HG02763 (cell line): Measurements from ENCODE around the gene GLI1.
"Not testable (repeated sequence)": the region's sequence is repeated elsewhere in the genome, so short reads cannot be mapped to it uniquely, and the experiment has no call there.

Experiments used
- ATAC-seq: cut with Tn5 transposase; IDR thresholded peaks from one replicate; pipeline ENCODE4 v1.9.1; 2021; ENCODE audit warnings: mild to moderate bottlenecking, moderate library complexity; ENCODE audit not compliant: unreplicated experiment

Gene GLI1

GRCh38 chr12:57475271-57476161 is 15.9 kb downstream of the GLI1 start:
- ATAC-seq: no peak

DNA sequence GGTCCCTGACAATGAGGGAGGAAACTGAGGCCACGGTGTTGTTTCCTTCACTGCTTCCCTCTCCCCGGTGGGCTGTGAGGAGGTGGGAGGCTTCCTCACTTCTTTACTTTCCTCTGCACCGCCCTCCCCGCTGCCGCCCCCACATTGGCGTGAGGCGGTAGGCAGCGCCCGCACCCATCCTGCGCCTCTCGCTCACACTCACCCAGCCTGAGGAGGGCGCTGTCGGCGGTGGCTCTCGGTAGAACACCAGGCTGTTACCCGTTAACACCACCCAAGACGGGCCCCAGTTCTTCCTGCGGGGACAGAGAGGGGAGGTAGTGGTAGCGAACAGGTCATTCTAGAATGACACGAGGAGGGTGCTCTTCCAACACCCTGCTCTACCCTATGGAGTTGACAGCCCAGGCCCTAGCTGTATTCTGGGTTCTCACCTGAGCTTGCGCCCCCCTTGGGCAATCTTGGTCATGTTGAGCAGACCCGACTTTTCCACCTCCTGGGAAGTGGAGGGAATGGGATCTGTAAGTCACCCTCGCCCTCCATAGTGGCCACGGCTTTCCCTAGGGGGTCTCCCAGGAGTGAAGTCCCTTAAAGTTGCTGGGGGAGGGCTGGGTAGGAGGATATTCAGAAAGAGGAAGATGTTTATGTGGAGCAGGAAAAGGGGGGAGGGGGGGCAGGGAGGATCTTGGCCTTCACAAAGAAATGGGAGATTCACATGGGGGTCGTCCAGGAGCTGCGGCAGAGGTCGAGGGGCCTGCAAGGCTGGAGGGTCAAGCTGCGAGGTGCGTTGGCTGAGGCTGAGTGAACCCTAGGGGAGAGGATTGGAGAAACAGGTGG is 16.8 kb downstream of the GLI1 start:
- peak; percentile 30 for ATAC-seq

DNA sequence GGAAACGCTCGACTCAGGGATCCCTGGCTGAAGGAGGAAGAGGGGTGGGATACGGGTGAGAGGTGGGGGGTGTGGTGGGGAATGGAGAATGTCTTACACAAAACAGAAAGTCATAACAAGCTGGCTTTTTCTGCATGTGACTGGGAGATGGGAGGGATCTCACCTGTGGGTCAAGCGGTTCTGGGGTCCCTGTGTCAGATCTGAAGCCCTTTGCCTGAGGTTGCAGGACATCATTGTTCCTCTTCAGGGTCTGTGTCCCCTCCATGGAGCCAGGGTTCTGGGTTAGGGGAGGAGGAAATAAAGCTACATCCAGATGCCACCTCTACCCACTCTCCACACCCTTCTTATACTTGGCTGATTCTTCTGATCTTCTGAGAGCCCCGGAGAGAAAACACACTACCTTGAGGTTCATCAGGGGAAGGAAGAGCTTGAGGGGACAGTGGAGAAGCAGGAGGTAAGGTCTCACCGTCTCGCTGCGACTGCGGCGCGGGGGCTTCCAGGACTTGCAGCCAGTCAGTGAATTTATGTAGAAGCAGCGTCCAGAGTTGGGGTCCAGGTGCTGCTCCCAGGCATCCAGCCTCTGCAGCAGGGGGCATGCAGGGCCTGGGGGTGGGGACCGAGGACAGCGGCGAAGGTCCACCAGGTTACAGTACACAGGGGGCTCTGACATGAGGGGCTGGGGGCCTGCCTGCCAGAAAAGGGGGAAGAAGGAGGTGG is 17.6 kb downstream of the GLI1 start:
- ATAC-seq: no peak

- ATAC-seq: peak; percentile 37
These were observed 18.4 kb downstream of the GLI1 start for GRCh38 chr12:57477710-57478681.

- ATAC-seq: no peak
These were observed 19.4 kb downstream of the GLI1 start for GRCh38 chr12:57479043-57479375.

GRCh38 chr12:57479376-57480115 is 20.0 kb downstream of the GLI1 start, which contains the start of gene ARHGAP9:
ARHGAP9 (minus strand) TSS chr12:57479866; CDS start chr12:57479406, 460 bp downstream.
- ATAC-seq: no peak

DNA sequence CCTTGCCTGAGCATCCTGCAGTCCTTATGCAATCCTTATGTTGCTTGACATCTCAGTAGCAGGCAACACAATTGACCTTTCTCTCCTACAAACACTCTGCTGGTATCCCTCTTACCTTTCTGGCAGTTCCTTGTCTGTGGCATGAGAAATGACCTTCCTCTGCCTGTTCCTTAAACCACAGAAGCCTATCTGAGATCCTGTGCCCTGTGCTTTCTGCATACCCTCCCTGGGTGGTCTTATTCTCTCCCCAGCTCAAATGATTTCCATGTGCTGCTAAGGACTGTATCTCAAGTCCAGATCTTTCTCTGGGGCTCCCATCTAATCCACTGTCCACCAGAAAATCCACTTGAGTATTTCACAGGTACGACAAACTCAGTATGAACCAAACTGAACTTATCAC is 22.1 kb downstream of the GLI1 start:
- no peak for ATAC-seq

DNA sequence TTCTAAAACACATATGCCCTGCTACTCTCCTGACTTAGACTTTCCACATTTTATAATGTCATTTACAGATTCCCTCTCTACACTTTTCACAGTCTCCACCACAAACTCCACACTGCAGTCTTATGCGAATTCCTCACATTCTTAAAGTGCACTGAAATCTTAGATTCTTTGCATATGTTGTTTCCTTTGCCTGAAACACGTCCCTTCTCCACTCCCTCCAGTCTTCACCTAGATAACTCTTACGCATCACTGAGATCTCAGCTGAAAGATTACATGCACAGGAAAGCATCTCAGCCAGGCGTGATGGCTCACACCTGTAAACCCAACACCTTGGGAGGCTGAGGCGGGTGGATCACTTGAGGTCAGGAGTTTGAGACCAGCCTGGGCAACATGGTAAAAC is 23.9 kb downstream of the GLI1 start:
- no peak for ATAC-seq

DNA sequence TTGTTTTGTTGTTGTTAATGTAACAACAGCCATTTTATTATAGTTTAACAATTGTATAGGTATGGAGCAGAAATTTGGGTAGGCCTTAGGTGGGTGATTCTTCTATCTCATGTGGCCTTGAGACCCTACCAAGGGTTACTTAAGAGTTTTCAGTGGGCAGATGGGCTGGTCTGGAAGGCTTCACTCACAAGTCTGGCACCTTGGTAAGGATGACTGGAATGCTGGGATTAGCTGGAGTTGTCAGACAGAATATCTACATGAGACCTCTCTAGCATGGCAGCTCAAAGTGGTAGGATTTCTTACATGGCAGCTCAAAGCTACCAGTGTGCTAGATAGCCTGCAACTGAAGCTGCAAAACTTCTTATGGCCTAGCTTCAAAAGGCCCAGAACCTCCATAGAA is 26.1 kb downstream of the GLI1 start:
- ATAC-seq: no peak

DNA sequence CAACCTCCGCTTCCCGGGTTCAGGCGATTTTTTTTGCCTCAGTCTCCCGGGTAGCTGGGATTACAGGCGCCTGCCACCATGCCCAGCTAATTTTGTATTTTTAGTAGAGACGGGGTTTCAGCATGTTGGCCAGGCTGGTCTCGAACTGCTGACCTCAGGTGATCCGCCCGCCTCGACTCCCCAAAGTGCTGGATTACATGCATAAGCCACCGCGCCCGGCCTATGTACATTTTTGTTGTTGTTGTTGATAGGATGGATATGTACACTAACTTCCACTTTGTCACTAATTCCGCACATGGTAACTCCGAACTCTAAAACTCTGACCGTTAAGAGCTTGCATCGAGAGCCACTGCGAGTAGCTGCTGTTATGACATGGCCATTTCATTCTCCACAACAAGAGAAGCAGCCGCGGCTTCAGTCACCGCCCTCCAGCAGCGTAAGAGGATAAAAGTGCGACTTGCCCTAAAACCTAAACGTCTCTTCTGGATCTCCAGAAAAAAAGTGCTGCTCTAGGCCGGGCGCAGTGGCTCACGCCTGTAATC is 27.5 kb downstream of the GLI1 start:
- no peak for ATAC-seq

GRCh38 chr12:57487597-57488401 is 28.2 kb downstream of the GLI1 start, which contains the start of gene MARS1:
MARS1 (plus strand) TSS chr12:57488068; CDS start chr12:57488091, 23 bp downstream.
- ATAC-seq: peak; percentile 98

DNA sequence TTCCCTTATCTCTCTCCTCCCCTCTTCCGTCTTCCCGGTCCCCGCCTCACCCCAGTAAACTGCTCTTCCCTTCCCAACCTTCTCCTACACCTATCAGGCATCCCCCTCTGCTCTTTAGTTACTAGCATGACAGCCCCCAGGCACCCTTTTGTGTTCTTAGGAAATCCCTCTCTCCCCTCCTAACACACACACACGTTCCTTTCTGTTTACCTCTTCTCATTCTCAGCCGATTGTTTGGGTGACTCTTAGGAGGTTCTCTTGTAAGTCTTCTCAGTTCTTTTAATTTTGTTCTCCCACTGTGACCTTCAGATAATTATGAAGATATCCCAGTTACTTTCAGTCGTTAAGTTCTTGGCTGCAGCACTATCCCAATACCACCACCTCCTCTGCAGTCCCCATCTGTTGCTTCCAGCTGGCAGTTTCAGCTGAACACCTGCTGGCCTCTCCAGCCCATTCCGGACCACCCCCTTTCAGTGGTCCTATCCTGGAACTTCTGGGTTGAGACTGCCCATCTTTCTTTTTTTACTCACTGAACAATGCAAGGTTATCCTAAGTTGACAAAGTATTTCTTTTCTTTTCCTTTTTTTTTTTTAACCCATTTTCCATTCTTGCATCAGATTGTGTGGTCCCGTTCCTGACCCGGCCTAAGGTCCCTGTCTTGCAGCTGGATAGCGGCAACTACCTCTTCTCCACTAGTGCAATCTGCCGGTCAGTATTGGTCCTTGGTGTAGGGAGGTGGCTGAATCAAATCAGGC is 29.0 kb downstream of the GLI1 start:
- no peak for ATAC-seq

DNA sequence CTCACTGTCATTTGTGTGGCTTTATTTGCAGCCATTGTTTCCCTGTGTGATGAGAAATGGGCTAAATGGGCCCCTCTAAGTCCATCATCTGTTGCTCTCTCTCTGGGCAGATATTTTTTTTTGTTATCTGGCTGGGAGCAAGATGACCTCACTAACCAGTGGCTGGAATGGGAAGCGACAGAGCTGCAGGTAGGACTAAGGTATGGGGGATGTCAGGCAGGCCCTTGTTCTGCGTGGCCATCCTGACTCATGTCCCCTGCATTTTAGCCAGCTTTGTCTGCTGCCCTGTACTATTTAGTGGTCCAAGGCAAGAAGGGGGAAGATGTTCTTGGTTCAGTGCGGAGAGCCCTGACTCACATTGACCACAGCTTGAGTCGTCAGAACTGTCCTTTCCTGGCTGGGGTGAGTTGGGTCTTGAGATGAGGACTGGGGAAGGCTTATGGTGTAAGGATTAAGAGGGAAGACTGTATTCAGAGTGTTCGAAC is 29.6 kb downstream of the GLI1 start:
- ATAC-seq: no peak

DNA sequence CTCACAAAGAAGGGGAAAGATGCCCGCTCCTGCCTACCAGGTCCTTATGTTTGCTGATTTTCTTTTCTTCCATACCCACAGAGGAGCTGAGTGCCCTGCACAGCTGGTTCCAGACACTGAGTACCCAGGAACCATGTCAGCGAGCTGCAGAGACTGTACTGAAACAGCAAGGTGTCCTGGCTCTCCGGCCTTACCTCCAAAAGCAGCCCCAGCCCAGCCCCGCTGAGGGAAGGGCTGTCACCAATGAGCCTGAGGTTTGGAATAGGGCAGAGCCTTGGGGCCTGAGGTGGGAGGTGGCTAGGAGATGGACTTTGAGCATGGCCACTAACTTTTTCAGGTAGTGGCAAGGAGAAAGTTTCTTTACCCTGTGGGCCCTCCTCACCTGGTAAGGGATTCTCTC is 30.5 kb downstream of the GLI1 start:
- no peak for ATAC-seq

DNA sequence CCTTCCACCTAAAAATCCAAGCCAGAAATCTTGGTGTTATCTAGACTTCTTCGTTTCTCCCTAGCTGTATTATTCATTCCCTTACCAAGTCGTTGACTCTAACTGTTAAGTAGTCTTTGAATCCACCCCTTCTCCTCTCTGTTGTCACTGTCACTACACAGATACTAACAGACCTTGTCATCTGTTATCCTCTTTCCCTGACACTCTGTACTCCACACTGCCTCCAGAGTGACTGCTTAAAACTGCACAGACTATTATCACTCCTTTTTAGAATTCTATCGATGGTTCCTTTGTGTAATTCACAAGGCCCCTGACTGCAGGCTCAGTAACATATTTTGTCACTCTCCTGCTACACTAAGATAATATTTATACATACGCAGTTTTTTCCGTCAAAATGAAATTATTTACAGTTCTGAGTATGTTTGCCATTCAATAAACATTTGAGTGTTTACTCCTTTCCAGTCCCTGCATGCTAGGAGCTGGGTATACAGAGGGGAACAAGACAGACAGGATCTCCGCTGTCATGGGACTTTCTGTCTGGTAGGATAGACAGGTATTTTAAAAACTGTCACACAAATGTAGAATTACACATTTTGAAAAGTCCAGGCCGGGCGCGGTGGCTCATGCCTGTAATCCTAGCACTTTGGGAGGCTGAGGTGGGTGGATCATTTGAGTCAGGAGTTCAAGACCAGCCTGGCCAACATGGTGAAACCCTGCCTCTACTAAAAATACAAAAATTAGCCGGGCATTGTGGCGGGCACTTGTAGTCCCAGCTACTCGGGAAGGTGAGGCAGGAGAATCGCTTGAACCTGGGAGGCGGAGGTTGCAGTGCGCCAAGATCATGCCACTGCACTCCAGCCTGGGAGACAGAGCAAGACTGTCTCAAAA is 32.1 kb downstream of the GLI1 start:
- ATAC-seq: no peak

GRCh38 chr12:57495051-57495701 is 35.6 kb downstream of the GLI1 start:
- not testable (repeated sequence) for ATAC-seq
